H9 (cell line): Measurements from ENCODE around the gene CLEC14A. TPM values are rescaled to one million over a fixed set of nuclear protein-coding genes. Genes with fewer than 3 reads are reported as not detected.

Experiments
- DNase-seq: peaks from one replicate; pipeline ENCODE4 v3.0.0-alpha.2; 2017
- H2AFZ ChIP-seq: one replicate; pipeline ENCODE4 v1.6.1; 2013; ENCODE audit warnings: mild to moderate bottlenecking, low read length, control low read depth, moderate library complexity
- H2AK5ac ChIP-seq: 2 replicates; pipeline ENCODE4 v1.6.1; 2013; ENCODE audit warnings: low read length, control low read depth, mixed read lengths; ENCODE audit not compliant: insufficient read length
- H2BK120ac ChIP-seq: one replicate; pipeline ENCODE4 v1.6.1; 2013; ENCODE audit warnings: low read depth, mild to moderate bottlenecking, low read length, control low read depth, inconsistent platforms; ENCODE audit not compliant: poor library complexity, severe bottlenecking
- H2BK12ac ChIP-seq: 2 replicates; pipeline ENCODE4 v1.6.1; 2013; ENCODE audit warnings: low read length, control low read depth, mixed read lengths, low read depth; ENCODE audit not compliant: insufficient read length
- H2BK15ac ChIP-seq: 2 replicates; pipeline ENCODE4 v1.6.1; 2013; ENCODE audit warnings: low read depth, low read length, control low read depth
- H2BK20ac ChIP-seq: one replicate; pipeline ENCODE4 v1.6.1; 2013; ENCODE audit warnings: low read depth, mild to moderate bottlenecking, low read length, control low read depth, inconsistent platforms; ENCODE audit not compliant: poor library complexity, severe bottlenecking
- H2BK5ac ChIP-seq: 2 replicates; pipeline ENCODE4 v1.6.1; 2013; ENCODE audit warnings: low read length, control low read depth, mixed read lengths; ENCODE audit not compliant: insufficient read length
- H3K14ac ChIP-seq: 2 replicates; pipeline ENCODE4 v1.6.1; 2013; ENCODE audit warnings: low read length, control low read depth; ENCODE audit not compliant: insufficient read depth
- H3K18ac ChIP-seq: 2 replicates; pipeline ENCODE4 v1.6.1; 2013; ENCODE audit warnings: low read depth, mild to moderate bottlenecking, mixed read lengths, low read length, control low read depth; ENCODE audit not compliant: insufficient read length
- H3K23ac ChIP-seq: 2 replicates; pipeline ENCODE4 v1.6.1; 2013; ENCODE audit warnings: low read length, control low read depth, mixed read lengths, low read depth; ENCODE audit not compliant: insufficient read length
- H3K23me2 ChIP-seq: 2 replicates; pipeline ENCODE4 v1.6.1; 2013; ENCODE audit warnings: low read depth, mild to moderate bottlenecking, mixed read lengths, low read length, control low read depth; ENCODE audit not compliant: insufficient read length, poor library complexity, severe bottlenecking
- H3K27ac ChIP-seq: 2 replicates; pipeline ENCODE4 v1.5.1; 2013; ENCODE audit warnings: low read length, control low read depth, mixed read lengths, low read depth; ENCODE audit not compliant: insufficient read length
- H3K27me3 ChIP-seq: 2 replicates; pipeline ENCODE4 v1.6.1; 2013; ENCODE audit warnings: low read length, control low read depth, inconsistent platforms; ENCODE audit not compliant: insufficient read depth
- H3K4ac ChIP-seq: 2 replicates; pipeline ENCODE4 v1.6.1; 2013; ENCODE audit warnings: low read depth, mild to moderate bottlenecking, control low read depth, inconsistent platforms, low read length, moderate library complexity
- H3K4me1 ChIP-seq: 2 replicates; pipeline ENCODE4 v1.6.1; 2013; ENCODE audit warnings: low read length, control low read depth, inconsistent platforms; ENCODE audit not compliant: insufficient read depth
- H3K4me2 ChIP-seq: 2 replicates; pipeline ENCODE4 v1.6.1; 2013; ENCODE audit warnings: low read length, control low read depth, mixed read lengths; ENCODE audit not compliant: insufficient read length, insufficient read depth
- H3K56ac ChIP-seq: 2 replicates; pipeline ENCODE4 v1.6.1; 2013; ENCODE audit warnings: low read depth, mild to moderate bottlenecking, mixed read lengths, low read length, control low read depth; ENCODE audit not compliant: insufficient read length
- H3K79me1 ChIP-seq: 2 replicates; pipeline ENCODE4 v1.6.1; 2013; ENCODE audit warnings: low read depth, mild to moderate bottlenecking, moderate library complexity, low read length, control low read depth, inconsistent platforms; ENCODE audit not compliant: insufficient read depth, poor library complexity, severe bottlenecking
- H3K79me2 ChIP-seq: 2 replicates; pipeline ENCODE4 v1.6.1; 2013; ENCODE audit warnings: low read length, control low read depth, inconsistent platforms; ENCODE audit not compliant: insufficient read depth
- H3K9ac ChIP-seq: 2 replicates; pipeline ENCODE4 v1.6.1; 2013; ENCODE audit warnings: low read length, control low read depth, mixed read lengths; ENCODE audit not compliant: insufficient read length; ENCODE audit errors: extremely low read depth
- H3K9me3 ChIP-seq: one replicate; pipeline ENCODE4 v1.6.1; 2013; ENCODE audit warnings: low read depth, low read length, inconsistent platforms; ENCODE audit not compliant: control insufficient read depth
- H3T11ph ChIP-seq: one replicate; pipeline ENCODE4 v1.6.1; 2013; ENCODE audit warnings: mild to moderate bottlenecking, low read length, control low read depth, inconsistent platforms
- H4K20me1 ChIP-seq: one replicate; pipeline ENCODE4 v1.6.1; 2013; ENCODE audit not compliant: control insufficient read depth, insufficient read length, insufficient read depth
- H4K5ac ChIP-seq: 2 replicates; pipeline ENCODE4 v1.6.1; 2013; ENCODE audit warnings: low read depth, mild to moderate bottlenecking, mixed read lengths, low read length, control low read depth; ENCODE audit not compliant: insufficient read length
- H4K8ac ChIP-seq: replicated peaks from 2 replicates; pipeline ENCODE4 v1.6.1; 2013; ENCODE audit warnings: low read length, control low read depth, mixed read lengths, low read depth; ENCODE audit not compliant: insufficient read length
- H4K91ac ChIP-seq: 2 replicates; pipeline ENCODE4 v1.6.1; 2013; ENCODE audit warnings: low read depth, mild to moderate bottlenecking, moderate library complexity, mixed read lengths, low read length, control low read depth; ENCODE audit not compliant: insufficient read length
- H3K27ac Mint-ChIP-seq, 3 experiments: 2 replicates in 2 of 3; 3 replicates in 1 of 3; pipeline ENCODE4 v1.8.0; 2020 to 2021; ENCODE audit warnings: mixed read lengths in 3 of 3, mild to moderate bottlenecking in 1 of 3, moderate library complexity in 1 of 3
- H3K27me3 Mint-ChIP-seq: 2 replicates; pipeline ENCODE4 v1.8.0; 2021; ENCODE audit warnings: low read depth, mild to moderate bottlenecking, moderate library complexity, mixed read lengths
- H3K36me3 Mint-ChIP-seq, 3 experiments: 2 replicates in 2 of 3; 3 replicates in 1 of 3; pipeline ENCODE4 v1.8.0; 2020 to 2021; ENCODE audit warnings: low read depth in 3 of 3, mixed read lengths in 3 of 3; ENCODE audit not compliant: insufficient read depth in 1 of 3
- H3K4me1 Mint-ChIP-seq, 2 experiments: 2 replicates each; pipeline ENCODE4 v1.8.0; 2020; ENCODE audit warnings: mixed read lengths in 2 of 2
- H3K4me3 Mint-ChIP-seq, 2 experiments: 2 replicates in 1 of 2; 3 replicates in 1 of 2; pipeline ENCODE4 v1.8.0; 2020 to 2021; ENCODE audit warnings: mild to moderate bottlenecking in 2 of 2, mixed read lengths in 2 of 2, moderate library complexity in 1 of 2
- H3K9me3 Mint-ChIP-seq, 2 experiments: 2 replicates in 1 of 2; 3 replicates in 1 of 2; pipeline ENCODE4 v1.8.0; 2020; ENCODE audit warnings: mild to moderate bottlenecking in 2 of 2, mixed read lengths in 2 of 2, moderate library complexity in 1 of 2
- WGBS: extraction: QIAGEN DNeasy Blood & Tissue Kit; methylation state at CpG from one replicate; pipeline ENCODE4 v1.1.7; 2013; ENCODE audit warnings: missing lambda C conversion rate, low lambda C conversion rate, mixed read lengths; ENCODE audit not compliant: insufficient read length; ENCODE audit errors: extremely low coverage; 5-methylcytosine and 5-hydroxymethylcytosine counted together
- total RNA-seq: library from RNA; stranded (reverse); gene quantifications from 2 replicates; pipeline ENCODE4 v1.2.1, GENCODE V29; 2021
- TF ChIP-seq, protein P1 (sequence below): fragments of 200-600 bp; sonication (generic); conservative IDR thresholded peaks from 3 replicates; pipeline ENCODE4 v1.8.0; 2021; ENCODE audit warnings: antibody characterized with exemption, mild to moderate bottlenecking

CLEC14A gene
- total RNA-seq, 1 experiment from 2014 or later: not detected

DNA sequence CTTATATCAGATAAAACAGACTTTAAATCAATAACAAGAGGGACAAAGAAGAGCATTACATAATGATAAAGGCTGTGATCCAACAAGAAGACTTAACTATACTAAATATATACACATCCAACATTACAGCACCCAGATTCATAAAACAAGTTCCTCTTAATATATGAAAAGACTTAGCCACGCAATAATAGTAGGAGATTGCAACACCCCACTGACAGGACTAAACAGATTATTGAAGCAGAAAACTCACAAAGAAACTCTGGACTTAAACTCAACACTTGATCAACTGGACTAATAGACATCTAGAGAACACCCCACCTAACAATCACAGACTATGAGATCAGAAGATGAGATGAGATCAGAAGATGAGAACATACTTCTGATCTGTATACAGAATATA lies 5.7 kb upstream of the CLEC14A start:
- WGBS: no CpG with 5 or more reads among the region's 1 CpG
- Histone ChIP-seq H2AFZ (no peak overlapping the region), H3K27ac (no peak overlapping the region), H2BK20ac (no peak overlapping the region), H3K27me3 (no peaks in the 10 kb centered on the region; the same call in 1 of the 2 replicates), H4K5ac (no peak overlapping the region), H4K91ac (no peak overlapping the region), H3T11ph (no peak overlapping the region), H4K20me1 (no peaks in the 10 kb centered on the region), H2BK5ac (no peak overlapping the region), H3K79me2 (no peaks in the 10 kb centered on the region), H4K8ac (no peak overlapping the region), H2BK120ac (no peak overlapping the region), H3K4ac (no peak overlapping the region), H3K23ac (no peak overlapping the region), H2BK15ac (no peak overlapping the region), H3K4me2 (no peak overlapping the region), H3K79me1 (no peaks in the 10 kb centered on the region), H3K14ac (no peak overlapping the region), H3K23me2 (no peaks in the 10 kb centered on the region), H3K9ac (no peak overlapping the region), H2BK12ac (no peak overlapping the region), H3K4me1 (no peaks in the 10 kb centered on the region), H3K56ac (no peak overlapping the region), H3K9me3 (no peaks in the 10 kb centered on the region), H2AK5ac (no peak overlapping the region), H3K18ac (no peak overlapping the region)
- TF ChIP-seq, protein P1, sequence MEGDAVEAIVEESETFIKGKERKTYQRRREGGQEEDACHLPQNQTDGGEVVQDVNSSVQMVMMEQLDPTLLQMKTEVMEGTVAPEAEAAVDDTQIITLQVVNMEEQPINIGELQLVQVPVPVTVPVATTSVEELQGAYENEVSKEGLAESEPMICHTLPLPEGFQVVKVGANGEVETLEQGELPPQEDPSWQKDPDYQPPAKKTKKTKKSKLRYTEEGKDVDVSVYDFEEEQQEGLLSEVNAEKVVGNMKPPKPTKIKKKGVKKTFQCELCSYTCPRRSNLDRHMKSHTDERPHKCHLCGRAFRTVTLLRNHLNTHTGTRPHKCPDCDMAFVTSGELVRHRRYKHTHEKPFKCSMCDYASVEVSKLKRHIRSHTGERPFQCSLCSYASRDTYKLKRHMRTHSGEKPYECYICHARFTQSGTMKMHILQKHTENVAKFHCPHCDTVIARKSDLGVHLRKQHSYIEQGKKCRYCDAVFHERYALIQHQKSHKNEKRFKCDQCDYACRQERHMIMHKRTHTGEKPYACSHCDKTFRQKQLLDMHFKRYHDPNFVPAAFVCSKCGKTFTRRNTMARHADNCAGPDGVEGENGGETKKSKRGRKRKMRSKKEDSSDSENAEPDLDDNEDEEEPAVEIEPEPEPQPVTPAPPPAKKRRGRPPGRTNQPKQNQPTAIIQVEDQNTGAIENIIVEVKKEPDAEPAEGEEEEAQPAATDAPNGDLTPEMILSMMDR: no peak
- H3K4me3 Mint-ChIP-seq: no peak overlapping the region
- DNase-seq: no peak
- peaks cover 87% of the 10 kb centered on the region for H3K27me3 Mint-ChIP-seq
- peaks cover 12% of the 10 kb centered on the region in 2 experiments for H3K9me3 Mint-ChIP-seq
- no peak overlapping the region for H3K27ac Mint-ChIP-seq
- H3K36me3 Mint-ChIP-seq: peaks cover 0 to 7% (median 0%) of the 10 kb centered on the region in 3 experiments; a peak in 3 of 7 replicates
- H3K4me1 Mint-ChIP-seq: no peaks in the 10 kb centered on the region; a peak in 1 of 4 replicates
